ENCODE data around the gene DNAH17. TPM values are rescaled to one million over a fixed set of nuclear protein-coding genes. Genes with fewer than 3 reads are reported as not detected.

The DNAH17 gene
- total RNA-seq, 3 donors from 2014 or later (not counting 1 experiment from before 2014, with no cell fraction given), result 0.16 to 0.25 (median 0.24) TPM

DNA sequence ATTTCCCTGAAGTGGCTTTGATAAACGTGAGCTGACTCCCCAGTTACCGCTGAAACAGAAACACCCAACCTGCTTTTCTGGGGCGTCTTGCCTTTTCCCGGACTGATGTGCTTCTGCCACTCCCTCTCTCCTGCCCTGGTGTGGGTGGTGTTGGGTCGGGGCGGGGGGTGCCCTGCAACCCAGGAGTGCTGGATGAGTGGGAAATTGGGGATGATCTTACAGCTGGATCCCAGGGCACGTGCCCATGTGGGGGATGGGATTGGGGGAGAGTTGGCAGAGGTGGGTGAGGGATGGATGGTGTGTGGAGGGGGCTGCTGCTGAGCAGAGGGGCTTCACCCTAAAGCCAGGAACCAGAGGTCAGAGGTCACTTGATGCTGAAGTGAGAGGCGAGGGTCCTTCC, 170.3 kb downstream of the DNAH17 start:
- Histone ChIP-seq H3K9me3 (ENCODE audit: control insufficient read depth, insufficient read depth, low read length) (no peaks in the 10 kb centered on the region), H3K4me3 (ENCODE audit: low read length) (no peak overlapping the region), H3K27me3 (ENCODE audit: control insufficient read depth, insufficient read depth, low read length) (no peaks in the 10 kb centered on the region), H3K27ac (ENCODE audit: low read length) (no peak overlapping the region), H3K36me3 (ENCODE audit: control insufficient read depth, insufficient read depth, low read length) (peaks cover 52% of the 10 kb centered on the region), H3K4me1 (ENCODE audit: control insufficient read depth, insufficient read depth, low read length) (peaks cover 13% of the 10 kb centered on the region)
- Mint-ChIP-seq H3K27me3 (ENCODE audit: low read depth in 2 of 2) (no peaks in the 10 kb centered on the region), H3K4me3 (no peak overlapping the region), H3K36me3 (no peaks in the 10 kb centered on the region), H3K9me3 (no peaks in the 10 kb centered on the region), H3K4me1 (peaks cover 22 to 41% of the 10 kb centered on the region in 2 donors), H3K27ac (peak overlapping the region in 1 of 2 donors; percentile 22)
- ATAC-seq, result no peak
- no peak for DNase-seq
- intact Hi-C loops (cut with micrococcal nuclease), result no loop called here
- 93% methylated on average over 8 of the region's 8 CpGs for WGBS (ENCODE audit: insufficient coverage)
- TF ChIP-seq, protein P1, sequence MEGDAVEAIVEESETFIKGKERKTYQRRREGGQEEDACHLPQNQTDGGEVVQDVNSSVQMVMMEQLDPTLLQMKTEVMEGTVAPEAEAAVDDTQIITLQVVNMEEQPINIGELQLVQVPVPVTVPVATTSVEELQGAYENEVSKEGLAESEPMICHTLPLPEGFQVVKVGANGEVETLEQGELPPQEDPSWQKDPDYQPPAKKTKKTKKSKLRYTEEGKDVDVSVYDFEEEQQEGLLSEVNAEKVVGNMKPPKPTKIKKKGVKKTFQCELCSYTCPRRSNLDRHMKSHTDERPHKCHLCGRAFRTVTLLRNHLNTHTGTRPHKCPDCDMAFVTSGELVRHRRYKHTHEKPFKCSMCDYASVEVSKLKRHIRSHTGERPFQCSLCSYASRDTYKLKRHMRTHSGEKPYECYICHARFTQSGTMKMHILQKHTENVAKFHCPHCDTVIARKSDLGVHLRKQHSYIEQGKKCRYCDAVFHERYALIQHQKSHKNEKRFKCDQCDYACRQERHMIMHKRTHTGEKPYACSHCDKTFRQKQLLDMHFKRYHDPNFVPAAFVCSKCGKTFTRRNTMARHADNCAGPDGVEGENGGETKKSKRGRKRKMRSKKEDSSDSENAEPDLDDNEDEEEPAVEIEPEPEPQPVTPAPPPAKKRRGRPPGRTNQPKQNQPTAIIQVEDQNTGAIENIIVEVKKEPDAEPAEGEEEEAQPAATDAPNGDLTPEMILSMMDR (IDR thresholded peaks at IDR 0.05), result no peak

DNA sequence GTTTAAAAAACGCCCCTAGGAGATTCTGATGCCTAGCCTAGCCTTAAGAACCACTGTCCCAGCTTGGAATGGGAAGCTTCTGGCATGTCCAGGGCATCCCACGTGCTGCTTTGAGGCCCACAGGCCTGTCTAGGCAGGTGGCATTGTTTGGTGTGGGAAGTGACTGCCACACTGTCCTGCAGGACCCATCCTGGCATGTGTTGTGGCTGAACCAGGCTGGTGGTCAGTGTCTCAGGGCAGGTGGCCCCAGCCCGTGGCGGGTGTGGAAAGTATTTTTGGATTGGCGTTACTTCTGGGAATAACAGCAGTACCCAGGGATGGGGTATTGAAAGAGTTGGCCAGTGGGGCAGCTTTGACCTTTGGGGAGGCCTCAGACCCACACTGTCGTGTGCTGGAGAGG, 170.8 kb downstream of the DNAH17 start:
- no peaks in the 10 kb centered on the region for H3K9me3 Mint-ChIP-seq
- WGBS (ENCODE audit: insufficient coverage), result 95% methylated on average over 6 of the region's 6 CpGs
- H3K27me3 Mint-ChIP-seq (ENCODE audit: low read depth in 2 of 2), result no peaks in the 10 kb centered on the region
- peak in 1 of 3 donors; percentile 22 for ATAC-seq
- no peak for DNase-seq
- H3K36me3 Mint-ChIP-seq, result no peaks in the 10 kb centered on the region
- peaks cover 22 to 41% of the 10 kb centered on the region in 2 donors for H3K4me1 Mint-ChIP-seq
- peak overlapping the region in 1 of 2 donors; percentile 22 for H3K27ac Mint-ChIP-seq
- TF ChIP-seq, protein P1 (IDR thresholded peaks at IDR 0.05), result no peak
- Histone ChIP-seq H3K27ac (ENCODE audit: low read length) (no peak overlapping the region), H3K4me1 (ENCODE audit: control insufficient read depth, insufficient read depth, low read length) (peaks cover 13% of the 10 kb centered on the region), H3K4me3 (ENCODE audit: low read length) (no peak overlapping the region), H3K9me3 (ENCODE audit: control insufficient read depth, insufficient read depth, low read length) (no peaks in the 10 kb centered on the region), H3K36me3 (ENCODE audit: control insufficient read depth, insufficient read depth, low read length) (peaks cover 57% of the 10 kb centered on the region), H3K27me3 (ENCODE audit: control insufficient read depth, insufficient read depth, low read length) (no peaks in the 10 kb centered on the region)
- intact Hi-C loops (cut with micrococcal nuclease), result no loop called here
- H3K4me3 Mint-ChIP-seq, result no peak overlapping the region

DNA sequence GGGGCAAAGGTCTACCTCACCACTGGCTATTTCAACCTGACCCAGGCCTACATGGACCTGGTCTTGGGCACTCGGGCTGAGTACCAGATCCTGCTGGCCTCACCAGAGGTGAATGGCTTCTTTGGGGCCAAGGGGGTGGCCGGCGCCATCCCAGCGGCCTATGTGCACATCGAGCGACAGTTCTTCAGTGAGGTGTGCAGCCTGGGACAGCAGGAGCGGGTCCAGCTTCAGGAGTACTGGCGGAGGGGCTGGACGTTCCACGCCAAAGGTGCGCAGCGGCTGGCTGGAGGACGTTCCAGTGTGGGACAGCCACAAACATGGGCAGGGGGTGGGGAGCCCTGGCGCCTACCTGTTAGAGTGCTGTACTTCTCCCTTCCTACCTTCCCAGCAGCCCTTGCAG, 173.4 kb downstream of the DNAH17 start:
- no peak overlapping the region for H3K27ac ChIP-seq (ENCODE audit: low read length)
- no peak overlapping the region for H3K4me3 ChIP-seq (ENCODE audit: low read length)
- no peaks in the 10 kb centered on the region for H3K9me3 ChIP-seq (ENCODE audit: control insufficient read depth, insufficient read depth, low read length)
- H3K4me3 Mint-ChIP-seq, result no peak overlapping the region
- WGBS (ENCODE audit: insufficient coverage), result 98% methylated on average over 14 of the region's 14 CpGs
- H3K27ac Mint-ChIP-seq, result no peak overlapping the region
- intact Hi-C loops (cut with micrococcal nuclease), result no loop called here
- H3K27me3 ChIP-seq (ENCODE audit: control insufficient read depth, insufficient read depth, low read length), result no peaks in the 10 kb centered on the region
- no peaks in the 10 kb centered on the region for H3K27me3 Mint-ChIP-seq (ENCODE audit: low read depth in 2 of 2)
- peaks cover 75% of the 10 kb centered on the region for H3K36me3 ChIP-seq (ENCODE audit: control insufficient read depth, insufficient read depth, low read length)
- TF ChIP-seq, protein P1 (IDR thresholded peaks at IDR 0.05), result no peak
- no peaks in the 10 kb centered on the region for H3K36me3 Mint-ChIP-seq
- DNase-seq (no peak), ATAC-seq (no peak)
- peaks cover 16 to 26% of the 10 kb centered on the region in 2 donors for H3K4me1 Mint-ChIP-seq
- H3K9me3 Mint-ChIP-seq, result no peaks in the 10 kb centered on the region
- peaks cover 7% of the 10 kb centered on the region for H3K4me1 ChIP-seq (ENCODE audit: control insufficient read depth, insufficient read depth, low read length)

DNA sequence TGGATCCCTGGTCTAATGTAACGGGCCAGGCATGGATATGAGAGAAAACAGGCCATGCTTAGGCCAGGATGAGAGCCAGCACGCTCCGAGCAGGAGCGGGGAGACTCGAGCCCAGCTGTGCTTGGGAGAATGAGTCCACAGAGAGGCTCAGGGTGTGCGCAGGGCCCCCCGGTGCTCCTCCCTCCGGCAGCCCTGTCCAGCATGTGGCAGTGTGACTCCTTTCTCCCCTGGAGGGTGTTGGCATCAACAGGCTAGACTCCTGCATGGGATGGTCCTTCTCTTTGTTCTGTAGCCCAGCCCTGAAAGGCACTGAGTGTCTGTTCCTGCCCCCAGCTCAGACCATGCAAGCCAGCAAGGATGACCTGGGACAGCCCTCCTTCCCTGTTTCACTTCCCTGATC, 175.3 kb downstream of the DNAH17 start:
- Histone ChIP-seq H3K27ac (ENCODE audit: low read length) (no peak overlapping the region), H3K4me3 (ENCODE audit: low read length) (no peak overlapping the region), H3K36me3 (ENCODE audit: control insufficient read depth, insufficient read depth, low read length) (peaks cover 81% of the 10 kb centered on the region), H3K9me3 (ENCODE audit: control insufficient read depth, insufficient read depth, low read length) (no peaks in the 10 kb centered on the region), H3K27me3 (ENCODE audit: control insufficient read depth, insufficient read depth, low read length) (no peaks in the 10 kb centered on the region), H3K4me1 (ENCODE audit: control insufficient read depth, insufficient read depth, low read length) (no peaks in the 10 kb centered on the region)
- Mint-ChIP-seq H3K4me1 (peaks cover 5 to 7% of the 10 kb centered on the region in 2 donors), H3K9me3 (no peaks in the 10 kb centered on the region), H3K4me3 (no peak overlapping the region), H3K27me3 (ENCODE audit: low read depth in 2 of 2) (no peaks in the 10 kb centered on the region), H3K27ac (no peak overlapping the region), H3K36me3 (no peaks in the 10 kb centered on the region)
- intact Hi-C loops (cut with micrococcal nuclease), result no loop called here
- ATAC-seq (no peak), DNase-seq (no peak)
- WGBS (ENCODE audit: insufficient coverage), result 61% methylated on average over 8 of the region's 8 CpGs
- TF ChIP-seq, protein P1 (IDR thresholded peaks at IDR 0.05), result no peak
